NCI-H510A (cell line): ENCODE data around the gene GLA.
A peak's percentile ranks its signal among the peaks of the same experiment; 100 is the strongest.

Experiments used
- DNase-seq: peaks from one replicate; lab custom pipeline; 2025; lab: John Stamatoyannopoulos, UW

The GLA gene

DNA sequence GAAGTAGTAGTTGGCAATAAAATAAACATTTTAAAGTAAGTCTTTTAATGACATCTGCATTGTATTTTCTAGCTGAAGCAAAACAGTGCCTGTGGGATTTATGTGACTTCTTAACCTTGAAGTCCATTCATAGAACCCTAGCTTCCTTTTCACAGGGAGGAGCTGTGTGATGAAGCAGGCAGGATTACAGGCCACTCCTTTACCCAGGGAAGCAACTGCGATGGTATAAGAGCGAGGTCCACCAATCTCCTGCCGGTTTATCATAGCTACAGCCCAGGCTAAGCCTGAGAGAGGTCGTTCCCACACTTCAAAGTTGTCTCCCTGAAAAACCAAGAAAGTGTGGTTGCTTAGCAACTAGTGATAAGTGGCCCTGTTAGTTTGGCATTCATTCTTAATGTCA, 9.9 kb downstream of the GLA start:
- no peak for DNase-seq

DNA sequence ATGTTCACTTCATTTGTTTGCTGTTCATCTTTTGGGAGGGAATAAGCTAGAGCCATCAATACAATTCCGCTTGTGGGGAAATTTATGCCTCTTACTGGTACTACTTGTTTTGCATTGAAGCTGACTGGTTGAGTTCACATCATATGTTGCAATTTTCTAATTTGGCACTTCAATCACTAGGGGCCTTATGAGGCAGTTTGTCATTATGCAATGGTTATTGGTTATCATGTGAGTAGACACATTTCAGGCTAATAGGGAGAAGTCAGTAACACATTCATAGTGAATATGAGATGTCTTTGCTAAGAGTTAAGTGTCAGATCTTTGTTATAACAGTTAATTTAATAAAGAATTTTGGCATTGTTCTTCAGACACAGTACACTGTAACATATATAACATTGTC, 11.9 kb downstream of the GLA start:
- no peak for DNase-seq

DNA sequence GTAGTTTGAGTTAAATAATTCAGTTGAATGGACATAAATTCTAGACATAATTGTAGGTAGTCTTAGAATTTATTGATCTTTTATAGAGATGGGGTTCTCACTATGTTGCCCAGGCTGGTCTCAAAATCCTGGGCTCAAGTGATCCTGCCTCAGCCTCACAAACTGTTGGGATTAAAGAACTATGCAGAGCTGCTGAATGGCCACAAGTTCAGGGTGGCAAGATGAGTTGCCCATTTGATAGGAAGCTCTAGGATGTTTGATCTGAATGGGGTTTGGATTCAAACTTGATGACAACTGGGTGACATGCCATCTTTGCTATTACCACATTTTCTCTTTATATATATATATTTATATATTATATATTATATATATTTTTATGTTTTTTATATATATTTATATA, 13.4 kb downstream of the GLA start:
- no peak for DNase-seq

DNA sequence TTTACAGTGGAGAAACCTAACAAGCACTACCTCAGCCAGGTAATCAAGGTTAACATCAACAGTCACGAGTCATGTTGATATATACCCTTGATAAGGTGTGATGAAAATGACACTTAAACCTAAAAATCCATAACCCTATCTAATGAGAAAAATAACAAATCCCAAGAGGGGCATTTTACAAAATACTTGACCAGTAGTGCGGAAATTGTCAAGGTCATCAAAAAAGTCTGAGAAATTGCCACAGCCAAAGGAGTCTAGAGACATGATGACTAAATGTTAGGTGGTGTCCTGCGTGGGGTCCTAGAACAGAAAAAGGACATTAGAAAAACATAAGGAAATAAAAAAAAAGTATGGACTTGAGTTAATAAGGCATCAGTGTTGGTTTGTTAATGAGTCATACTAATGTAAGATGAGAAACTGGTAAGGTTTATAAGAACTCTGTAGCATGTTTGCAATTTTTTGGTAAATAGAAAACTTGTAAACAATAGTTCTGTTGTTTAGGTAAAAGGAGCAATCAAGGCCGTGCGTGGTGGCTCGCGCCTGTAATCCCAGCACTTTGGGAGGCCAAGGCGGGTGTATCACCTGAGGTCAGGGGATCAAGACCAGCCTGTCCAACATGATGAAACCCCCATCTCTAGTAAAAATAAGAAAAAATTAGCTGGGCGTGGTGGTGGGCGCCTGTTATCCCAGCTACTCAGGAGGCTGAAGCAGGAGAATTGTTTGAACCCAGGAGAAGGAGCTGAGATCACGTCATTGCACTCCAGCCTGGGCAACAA, 14.0 kb downstream of the GLA start:
- no peak for DNase-seq

DNA sequence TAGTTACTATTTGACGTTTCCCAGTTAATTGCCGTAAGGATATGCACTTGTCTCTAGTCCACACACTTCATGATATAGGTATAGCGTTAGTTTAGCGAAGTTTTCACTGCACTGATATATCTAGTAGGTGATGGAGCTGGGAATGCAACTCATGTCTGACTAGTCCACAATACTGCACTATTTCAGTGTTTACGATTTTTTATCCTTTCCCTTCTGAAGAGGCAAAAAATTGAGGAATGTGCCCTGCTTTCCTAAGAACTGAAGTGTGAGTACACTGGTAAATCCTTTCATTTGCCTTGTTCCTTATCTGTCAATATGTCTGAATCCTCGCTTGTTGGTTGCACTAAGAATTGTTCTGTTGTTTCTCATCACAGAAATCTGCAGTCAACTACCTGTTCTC, 15.9 kb downstream of the GLA start:
- DNase-seq: no peak

DNA sequence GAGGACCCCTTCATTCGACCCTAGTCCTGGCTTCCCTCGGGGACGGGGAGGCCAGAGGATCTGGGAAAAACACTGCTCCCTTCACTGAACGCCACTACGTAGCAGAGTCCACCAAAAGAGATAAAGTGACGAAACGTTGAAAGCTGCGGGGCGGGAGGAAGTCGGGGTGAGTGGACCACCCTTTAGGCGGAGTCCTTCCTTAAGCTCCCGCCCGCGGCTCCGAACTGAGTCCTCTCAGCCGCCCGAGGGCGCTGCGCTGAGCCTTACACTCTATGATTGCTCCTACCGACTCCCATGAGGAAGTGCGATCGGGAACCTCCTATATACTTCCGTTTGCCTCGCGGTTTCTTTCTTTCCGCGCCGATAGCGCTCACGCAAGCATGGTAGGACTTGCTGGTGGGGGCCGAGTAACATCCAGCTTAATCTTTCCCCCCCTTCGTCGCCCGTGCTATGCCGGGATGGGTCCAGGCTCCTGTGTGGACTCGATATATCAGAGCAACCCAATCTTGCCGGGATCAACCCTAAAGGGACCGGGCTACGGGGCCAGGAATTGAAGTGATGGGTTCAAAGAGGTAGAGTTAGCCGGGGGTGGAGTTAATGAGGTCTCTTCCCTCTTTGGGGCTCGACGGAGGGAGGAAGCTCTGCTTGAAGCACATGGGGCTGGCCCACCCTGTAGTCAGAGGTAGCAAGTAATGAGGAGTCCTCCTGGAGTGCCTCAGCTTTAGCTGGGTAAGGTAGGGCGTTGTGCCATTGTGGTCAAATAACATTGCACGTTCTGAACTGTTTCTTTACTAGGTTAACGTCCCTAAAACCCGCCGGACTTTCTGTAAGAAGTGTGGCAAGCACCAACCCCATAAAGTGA, 16.8 kb downstream of the GLA start, which contains the start of gene RPL36A:
RPL36A (plus strand) TSS at position 348 of the 862 bp plus-strand sequence; CDS start at position 381, 33 bp downstream.
- DNase-seq: peak; percentile 86

DNA sequence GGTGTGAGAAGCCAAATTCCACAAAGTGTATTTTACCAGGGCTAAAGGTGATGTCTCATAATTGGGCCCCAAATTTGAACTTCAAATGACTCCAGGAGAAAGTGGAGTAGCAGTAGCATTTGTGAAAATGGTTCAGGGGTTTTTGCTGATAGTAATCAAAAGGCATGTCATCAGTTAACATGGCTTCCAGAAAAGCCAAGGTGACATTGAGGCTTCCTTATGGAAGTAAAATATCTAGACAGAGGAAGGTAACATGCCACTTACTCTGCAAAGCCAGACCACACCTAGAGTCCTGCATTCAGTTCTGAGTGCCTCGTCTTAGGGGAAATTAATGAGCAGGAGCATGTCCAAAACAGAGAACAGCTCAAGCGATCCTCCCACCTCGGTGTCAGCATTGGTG, 19.1 kb downstream of the GLA start:
- no peak for DNase-seq

DNA sequence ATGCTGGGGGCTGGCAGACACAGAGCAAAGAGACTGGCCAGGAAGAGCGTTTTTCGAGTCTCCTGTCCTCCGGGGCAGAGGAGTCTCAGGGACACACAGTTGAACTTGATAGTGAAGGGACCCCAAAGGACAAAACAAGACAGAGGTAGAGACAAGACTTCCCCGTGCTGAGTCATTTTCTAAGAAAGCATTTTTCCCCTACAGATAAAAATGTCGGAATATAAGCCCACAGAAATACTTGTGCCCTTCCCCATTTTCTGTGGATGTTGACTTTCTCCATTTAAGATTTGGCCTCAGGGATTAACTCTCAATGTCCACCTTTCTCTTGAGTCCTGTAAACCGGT, 21.2 kb downstream of the GLA start:
- DNase-seq: no peak

DNA sequence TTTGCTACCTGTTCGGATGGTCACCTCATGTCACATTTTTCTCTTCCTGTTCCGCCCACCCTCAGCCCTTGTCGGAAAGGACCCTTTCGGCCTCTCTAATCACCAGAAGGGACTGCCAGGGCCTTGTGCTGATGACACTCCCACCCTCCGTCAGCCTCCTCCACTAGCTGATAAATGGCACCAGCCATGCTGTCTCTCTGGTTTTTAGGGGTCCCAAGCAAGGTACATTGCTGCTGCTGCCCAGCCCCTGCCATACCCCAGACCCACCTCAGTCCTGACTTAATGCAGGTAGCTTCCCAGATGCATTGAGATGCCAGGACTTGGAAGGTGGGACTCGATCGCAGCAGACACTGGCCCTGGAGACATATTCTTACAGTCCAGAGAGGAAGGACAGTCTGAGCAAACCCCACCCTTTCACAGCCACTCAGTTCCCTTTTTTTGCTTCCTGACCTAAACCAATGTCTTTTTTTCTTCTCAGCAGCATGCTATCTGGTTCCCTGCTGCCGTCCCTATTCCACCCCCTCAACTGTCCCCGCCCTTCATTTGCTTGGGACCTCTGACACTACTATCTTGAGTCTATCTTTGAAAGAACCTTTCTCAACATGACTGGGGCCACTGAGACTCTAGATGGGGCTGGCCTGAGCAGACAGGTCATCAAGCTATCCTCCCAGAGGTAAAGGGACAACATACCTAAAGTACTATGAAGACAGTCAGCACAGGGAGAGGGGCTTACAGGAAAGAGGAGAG, 21.8 kb downstream of the GLA start, which contains the start of gene BTK:
BTK (minus strand) TSS at position 397 of the 747 bp plus-strand sequence. CDS start 10,907 bp downstream, outside the sequence.
- no peak for DNase-seq

DNA sequence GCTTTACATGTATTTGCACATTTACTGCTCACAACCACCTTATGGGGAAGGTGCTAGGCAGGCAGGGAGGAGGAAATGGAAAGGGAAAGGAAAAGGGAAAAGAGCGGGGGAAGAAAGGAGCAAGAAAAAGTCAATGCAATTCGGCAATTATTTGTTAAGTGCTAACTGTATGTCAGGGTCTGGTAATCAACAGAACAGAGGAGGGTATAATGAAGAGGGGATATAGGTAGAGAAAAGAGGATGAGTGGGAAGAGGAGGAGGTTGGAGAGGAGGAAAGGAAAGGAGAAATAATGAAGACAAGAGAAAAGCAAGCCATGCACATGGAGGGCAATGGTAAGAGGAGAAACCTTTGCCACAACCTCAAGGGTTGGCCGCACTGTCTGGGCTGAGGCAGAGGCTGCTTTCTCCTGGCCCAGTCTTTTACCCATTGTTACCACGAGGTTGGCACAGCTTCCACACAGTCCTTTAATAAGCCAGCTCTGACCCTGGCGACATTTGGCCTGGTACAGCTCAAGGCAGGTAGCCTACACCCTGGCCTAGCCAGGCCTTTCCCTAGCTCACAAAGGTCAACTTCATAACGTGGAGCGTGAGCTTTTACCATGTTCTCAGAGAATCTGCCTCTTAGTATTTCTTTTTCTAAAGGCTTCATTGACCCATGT, 22.6 kb downstream of the GLA start:
- no peak for DNase-seq

DNA sequence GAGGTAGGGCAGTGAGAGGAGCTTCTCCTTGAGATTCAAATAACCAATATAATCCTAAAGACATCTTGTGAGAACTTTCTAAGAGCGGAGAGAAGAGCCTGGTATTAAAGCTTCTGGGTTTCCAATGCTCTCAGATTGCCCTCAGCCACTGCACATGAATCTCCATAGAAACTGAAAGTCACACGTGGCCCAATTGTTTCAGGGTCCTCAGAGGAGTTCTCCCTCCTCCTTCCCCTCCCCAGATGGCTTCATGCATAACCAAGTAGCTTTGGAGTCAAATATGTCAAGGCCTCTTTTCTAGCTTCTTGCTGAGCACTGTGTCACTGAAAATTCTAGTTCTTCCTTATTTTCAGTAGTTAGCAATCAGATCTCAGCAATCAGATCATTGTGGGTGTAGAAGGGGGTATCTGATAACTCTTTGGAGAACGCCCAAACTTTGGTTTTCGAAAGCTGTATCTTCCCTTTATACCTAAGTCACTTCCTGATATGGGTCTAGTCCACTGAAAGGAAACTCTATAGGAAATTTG, 24.0 kb downstream of the GLA start:
- no peak for DNase-seq

DNA sequence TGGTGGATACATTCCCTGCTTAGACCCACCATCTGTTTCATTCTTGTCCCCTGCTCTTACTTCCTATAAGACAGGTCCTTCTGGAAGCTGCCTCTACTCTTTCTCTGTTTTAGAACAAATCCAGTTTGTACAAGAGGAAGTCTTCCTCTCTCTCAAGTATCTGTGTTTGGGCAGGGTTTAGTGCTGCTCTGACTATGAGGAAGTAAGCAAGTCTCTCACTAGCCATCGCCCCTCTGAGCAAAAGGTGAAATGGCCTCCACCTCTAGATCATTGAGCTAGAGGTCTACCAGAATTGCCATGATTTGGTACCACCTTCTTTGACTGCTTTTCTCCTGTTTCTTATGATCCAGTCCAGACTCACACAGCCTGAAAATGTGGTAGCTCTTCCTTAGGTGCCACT, 30.2 kb downstream of the GLA start:
- DNase-seq: no peak

DNA sequence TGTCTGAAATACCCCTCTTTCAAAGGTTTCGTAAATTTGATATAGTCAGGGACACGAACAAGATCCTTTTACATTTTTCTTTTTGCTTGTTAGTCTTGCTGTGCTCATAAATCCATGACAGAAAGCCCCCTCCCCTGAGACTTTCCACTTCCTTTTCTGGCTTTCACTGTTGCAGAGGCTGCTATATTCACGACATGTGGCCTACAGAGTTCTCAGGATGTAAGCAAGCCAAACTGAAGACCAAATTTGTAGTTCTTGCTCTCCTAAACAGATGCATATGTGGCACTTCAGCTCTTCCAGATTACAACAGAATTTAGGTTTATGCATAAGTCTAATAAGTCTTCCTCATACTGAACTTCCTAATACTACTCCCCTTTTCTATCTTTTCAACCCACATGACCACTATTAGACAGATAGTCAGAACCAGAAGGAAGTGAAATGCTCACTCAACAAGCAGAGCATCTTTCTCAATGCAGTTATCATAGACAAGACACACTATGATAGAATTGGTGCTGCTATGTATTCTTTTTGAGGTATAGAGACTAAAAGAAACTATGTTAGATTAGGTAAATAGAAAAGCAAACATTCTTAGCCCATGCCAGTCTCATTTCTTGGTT, 36.7 kb downstream of the GLA start:
- DNase-seq: no peak

DNA sequence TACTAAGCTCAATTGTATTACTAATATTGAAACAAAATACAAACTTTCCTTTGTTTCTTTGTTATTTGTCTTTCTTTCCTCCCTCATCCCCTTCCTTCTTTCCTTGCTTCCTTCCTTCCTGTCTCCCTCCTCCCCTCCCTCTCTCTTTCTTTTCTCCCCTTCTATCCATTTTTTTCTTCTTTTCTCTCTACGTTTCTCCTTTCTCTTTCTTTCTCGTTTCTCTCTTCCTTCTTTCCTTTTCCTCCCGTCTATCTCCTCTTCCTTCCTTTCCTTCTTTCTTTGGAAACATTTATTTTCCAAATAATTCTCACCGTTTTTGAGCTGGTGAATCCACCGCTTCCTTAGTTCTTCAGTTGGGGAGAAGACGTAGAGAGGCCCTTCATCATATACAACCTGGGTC, 38.0 kb downstream of the GLA start:
- no peak for DNase-seq

DNA sequence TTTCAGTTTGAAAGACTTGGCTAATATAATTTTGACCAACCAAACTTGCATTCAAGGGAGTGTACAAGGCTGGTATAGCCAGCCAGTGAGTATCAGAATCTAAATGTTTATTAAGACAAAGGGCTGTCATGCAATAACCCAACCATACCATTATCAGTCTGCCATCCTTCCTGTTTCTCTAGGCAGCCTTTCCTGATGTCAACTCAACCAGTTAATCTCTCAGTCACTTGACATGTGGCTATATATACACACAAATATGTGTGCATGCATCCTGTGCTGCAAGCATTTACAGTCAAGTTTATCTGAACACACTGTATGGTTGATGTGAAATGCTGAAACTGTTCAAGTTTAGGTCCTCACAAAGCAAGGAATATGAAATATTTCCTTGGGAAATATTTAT, 38.9 kb downstream of the GLA start:
- DNase-seq: no peak

DNA sequence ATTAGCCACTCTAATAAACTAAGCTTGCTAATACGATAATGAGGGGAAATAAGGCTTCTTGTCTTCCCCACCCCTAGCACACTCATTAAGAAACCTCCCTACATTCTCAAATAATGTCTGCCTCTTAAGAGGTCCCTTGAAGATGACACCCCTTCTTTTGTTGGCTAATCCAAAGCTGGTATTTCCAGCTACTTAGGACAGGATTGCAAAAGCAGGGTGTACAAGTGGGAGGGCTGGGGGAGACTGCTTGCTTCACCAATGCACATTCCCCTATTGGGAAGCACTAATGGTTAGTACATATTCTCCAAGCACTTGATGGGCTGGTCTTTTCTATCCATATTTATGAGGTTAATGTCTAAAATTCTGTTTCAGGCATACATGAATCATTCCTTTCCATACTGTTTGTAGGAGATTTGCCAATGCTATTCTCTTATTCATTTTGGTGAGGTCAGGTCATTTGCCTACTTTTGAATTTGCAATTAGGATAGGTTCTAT, 42.4 kb downstream of the GLA start:
- DNase-seq: no peak

DNA sequence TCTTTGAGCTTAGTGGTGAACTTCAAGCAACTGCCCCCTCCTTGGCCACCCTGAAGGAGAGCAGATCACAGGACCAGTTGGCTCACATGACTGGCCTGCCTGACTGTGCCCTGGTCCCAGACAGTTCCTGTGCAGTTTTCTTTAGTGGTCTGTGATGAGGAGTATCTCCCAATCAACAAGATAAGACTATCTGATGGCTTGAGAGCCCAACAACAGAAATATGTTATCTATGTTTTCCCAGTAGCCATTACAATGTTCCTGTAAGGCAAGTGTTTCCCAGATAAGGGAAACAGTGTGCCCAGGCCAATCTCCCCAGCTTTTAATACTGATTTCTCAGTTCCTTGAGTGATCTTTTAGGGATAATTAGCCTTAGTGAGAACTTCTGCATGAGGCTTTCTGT, 45.0 kb downstream of the GLA start:
- no peak for DNase-seq

DNA sequence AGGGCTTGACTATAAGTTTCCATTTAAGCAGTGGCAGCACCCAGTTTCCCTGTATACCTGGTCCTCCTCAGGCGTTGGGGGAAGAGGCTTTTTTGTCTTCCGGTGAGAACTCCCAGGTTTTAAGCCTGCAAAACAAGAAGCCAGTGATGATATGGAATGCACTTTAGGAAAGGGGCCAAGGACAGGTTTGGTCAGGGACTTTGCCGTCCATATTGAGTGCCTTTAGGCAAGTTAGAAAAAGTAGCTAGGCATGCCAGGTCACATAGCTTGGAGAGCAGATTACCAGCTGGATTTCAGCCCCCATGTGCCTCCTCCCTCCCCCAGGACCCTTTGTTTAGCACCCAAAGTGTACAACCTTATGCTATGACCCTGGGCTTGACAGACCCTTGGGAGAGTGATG, 45.6 kb downstream of the GLA start:
- no peak for DNase-seq

DNA sequence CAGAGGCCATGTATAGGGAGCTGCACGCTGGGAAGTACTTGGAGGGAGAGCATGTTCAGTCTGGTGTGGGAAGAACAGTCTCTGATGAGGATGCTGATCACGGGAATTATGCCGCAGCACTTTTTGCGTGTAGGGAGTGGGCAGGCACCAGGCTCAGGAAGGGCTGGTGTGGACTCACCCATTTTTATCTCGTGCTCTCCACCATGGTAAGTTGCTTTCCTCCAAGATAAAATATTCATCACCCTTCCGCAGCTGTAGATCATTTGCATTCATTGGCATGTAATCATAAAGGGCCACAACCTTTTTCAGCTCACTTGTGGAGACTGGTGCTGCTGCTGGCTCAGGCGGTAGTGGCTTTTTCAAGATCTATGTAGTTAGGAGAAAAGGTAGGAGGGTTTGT, 47.3 kb downstream of the GLA start:
- DNase-seq: no peak

DNA sequence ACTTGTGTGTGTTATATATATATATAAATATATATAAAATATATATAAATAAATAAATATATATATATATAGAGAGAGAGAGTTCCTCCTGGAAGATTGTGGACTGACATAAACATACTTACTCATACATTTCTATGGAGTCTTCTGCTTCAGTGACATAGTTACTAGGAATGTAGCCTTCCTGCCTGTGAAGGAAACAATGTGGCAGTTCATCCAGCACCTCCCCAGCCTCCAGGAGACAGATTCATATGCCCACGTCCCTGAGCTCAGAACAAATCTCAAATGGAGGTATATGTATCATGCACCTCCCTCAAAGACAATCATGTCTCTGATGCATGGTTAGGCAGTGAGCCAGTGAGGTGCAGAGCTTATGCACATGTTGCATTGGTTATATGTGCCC, 47.8 kb downstream of the GLA start:
- DNase-seq: no peak

DNA sequence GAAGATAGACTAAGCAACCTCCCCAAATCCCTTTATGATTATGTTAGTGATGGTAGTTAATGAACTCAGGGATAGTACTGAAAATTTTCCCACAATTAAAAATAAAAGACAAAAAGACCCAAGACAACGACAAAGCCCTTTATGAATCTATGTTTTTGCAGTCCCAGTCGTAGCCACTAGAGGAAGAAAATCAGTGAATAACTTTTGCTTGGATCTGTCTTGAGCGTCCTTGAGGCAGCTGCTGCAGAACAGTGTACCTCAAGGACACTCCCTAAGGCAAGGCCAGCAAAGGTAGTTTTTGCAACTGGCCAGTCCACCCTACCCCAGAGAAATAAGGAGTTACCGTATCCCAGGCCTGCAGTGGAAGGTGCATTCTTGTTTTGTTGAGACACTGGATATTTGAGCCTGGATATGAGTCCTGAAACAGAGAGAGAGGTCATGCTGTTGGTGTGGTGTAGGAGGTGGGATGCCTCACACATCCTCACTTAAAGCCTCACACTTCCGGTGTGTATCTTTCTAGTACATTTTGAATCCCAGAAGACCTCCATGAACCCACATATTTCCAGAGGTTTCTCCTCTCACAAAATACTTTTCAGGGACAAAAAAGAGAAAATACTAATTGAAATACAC, 50.4 kb downstream of the GLA start:
- no peak for DNase-seq
